ENCODE data around the gene ACTR3.
"Not testable (repeated sequence)": the region's sequence is repeated elsewhere in the genome, so short reads cannot be mapped to it uniquely, and the experiment has no call there.

Gene ACTR3

GRCh38 chr2:113906647-113907046 lies 16.8 kb downstream of the ACTR3 start:
- no peak for DNase-seq

GRCh38 chr2:113907297-113907696 lies 17.4 kb downstream of the ACTR3 start:
- DNase-seq, result no peak

- DNase-seq, result no peak
Observed at GRCh38 chr2:113910110-113910717, 20.3 kb downstream of the ACTR3 start.

- peak in 1 of 2 experiments; percentile 9 for DNase-seq
Observed at GRCh38 chr2:113910967-113911678, 21.2 kb downstream of the ACTR3 start.

- no peak for DNase-seq
Observed at GRCh38 chr2:113915082-113915819, 25.4 kb downstream of the ACTR3 start.

- no peak for DNase-seq
Observed at GRCh38 chr2:113918229-113918628, 28.3 kb downstream of the ACTR3 start.

GRCh38 chr2:113920996-113921395 lies 31.1 kb downstream of the ACTR3 start:
- no peak for DNase-seq

- DNase-seq, result no peak
Observed at GRCh38 chr2:113922335-113922734, 32.4 kb downstream of the ACTR3 start.

GRCh38 chr2:113922784-113923183 lies 32.9 kb downstream of the ACTR3 start:
- DNase-seq, result no peak

- no peak for DNase-seq
Observed at GRCh38 chr2:113925884-113926283, 36.0 kb downstream of the ACTR3 start.

- DNase-seq, result no peak
Observed at GRCh38 chr2:113926314-113926713, 36.4 kb downstream of the ACTR3 start.

GRCh38 chr2:113930448-113930847 lies 40.6 kb downstream of the ACTR3 start:
- DNase-seq, result no peak

- DNase-seq, result no peak
Observed at GRCh38 chr2:113937501-113937900, 47.6 kb downstream of the ACTR3 start.

- DNase-seq, result no peak
Observed at GRCh38 chr2:113940891-113941290, 51.0 kb downstream of the ACTR3 start.

GRCh38 chr2:113945784-113946183 lies 55.9 kb downstream of the ACTR3 start:
- DNase-seq, result not testable (repeated sequence)

GRCh38 chr2:113950906-113951305 lies 61.0 kb downstream of the ACTR3 start:
- not testable (repeated sequence) for DNase-seq

GRCh38 chr2:113961000-113961399 lies 71.1 kb downstream of the ACTR3 start:
- no peak for DNase-seq

GRCh38 chr2:113962692-113963480 lies 73.0 kb downstream of the ACTR3 start:
- no peak for DNase-seq

GRCh38 chr2:113963965-113964364 lies 74.1 kb downstream of the ACTR3 start:
- DNase-seq, result no peak

- no peak for DNase-seq
Observed at GRCh38 chr2:113964436-113964835, 74.5 kb downstream of the ACTR3 start.

GRCh38 chr2:113965228-113965627 lies 75.3 kb downstream of the ACTR3 start:
- DNase-seq, result no peak

- DNase-seq, result peak in 1 of 2 experiments; percentile 18
Observed at GRCh38 chr2:113965644-113966043, 75.8 kb downstream of the ACTR3 start.

GRCh38 chr2:113966171-113966570 lies 76.3 kb downstream of the ACTR3 start:
- no peak for DNase-seq

Measured in AML-193 (cell line).